D721Med (cell line): Measurements from ENCODE around the gene TEX52.
"Not testable (repeated sequence)": the region's sequence is repeated elsewhere in the genome, so short reads cannot be mapped to it uniquely, and the experiment has no call there.

Experiments
- DNase-seq: peaks from one replicate; pipeline ENCODE4 v3.0.0; 2011; ENCODE audit warnings: low spot score; ENCODE audit not compliant: insufficient read length
- FAIRE-seq: peaks from 2 replicates; lab custom pipeline; 2011; peaks lifted over from hg19 to GRCh38; lab: Jason Lieb, UNC
- CTCF ChIP-seq: IDR thresholded peaks from 2 replicates; pipeline ENCODE4 v1.5.1; 2012; ENCODE audit warnings: mild to moderate bottlenecking, control low read depth; ENCODE audit not compliant: insufficient read depth; ENCODE audit errors: missing control alignments

TEX52 gene

GRCh38 chr12:2864198-2864597, 7.4 kb upstream of the TEX52 start:
- FAIRE-seq (no peak), DNase-seq (no peak)
- TF ChIP-seq CTCF = no peak

GRCh38 chr12:2863402-2863801, 6.6 kb upstream of the TEX52 start:
- DNase-seq, FAIRE-seq: not testable (repeated sequence)

GRCh38 chr12:2862876-2863275, 6.0 kb upstream of the TEX52 start:
- no peak for TF ChIP-seq CTCF
- FAIRE-seq = no peak
- no peak for DNase-seq

- no peak for DNase-seq
- no peak for TF ChIP-seq CTCF
- FAIRE-seq = no peak
Observed at GRCh38 chr12:2860170-2860569, 3.3 kb upstream of the TEX52 start.

- DNase-seq = no peak
- FAIRE-seq = no peak
- TF ChIP-seq CTCF = no peak
Observed at GRCh38 chr12:2858944-2859421, 2.1 kb upstream of the TEX52 start.

GRCh38 chr12:2858334-2858733, 1.5 kb upstream of the TEX52 start:
- DNase-seq (no peak), FAIRE-seq (no peak)
- TF ChIP-seq CTCF = no peak

GRCh38 chr12:2857576-2857975, 737 bp upstream of the TEX52 start:
- FAIRE-seq (no peak), DNase-seq (no peak)
- no peak for TF ChIP-seq CTCF

- DNase-seq (no peak), FAIRE-seq (no peak)
- no peak for TF ChIP-seq CTCF
Observed at GRCh38 chr12:2856051-2856450, 788 bp downstream of the TEX52 start.
